Skeletal muscle satellite cell (primary cell): ENCODE results near the gene PHPT1.
A peak's percentile ranks its signal among the peaks of the same experiment; 100 is the strongest.

ENCODE experiments used
- H3K27me3 ChIP-seq: 2 replicates; pipeline ENCODE4 v1.7.0; 2013; ENCODE audit warnings: low read length; ENCODE audit not compliant: control insufficient read depth, insufficient read depth
- H3K36me3 ChIP-seq: 2 replicates; pipeline ENCODE4 v1.7.0; 2013; ENCODE audit warnings: mild to moderate bottlenecking, control low read depth, low read length; ENCODE audit not compliant: insufficient read depth
- H3K4me1 ChIP-seq: 2 replicates; pipeline ENCODE4 v1.7.0; 2013; ENCODE audit warnings: low read length; ENCODE audit not compliant: control insufficient read depth, insufficient read depth
- H3K4me2 ChIP-seq: 2 replicates; pipeline ENCODE4 v1.7.0; 2013; ENCODE audit warnings: mild to moderate bottlenecking, low read length
- H3K4me3 ChIP-seq: 2 replicates; pipeline ENCODE4 v1.7.0; 2013; ENCODE audit warnings: low read length
- H3K9ac ChIP-seq: 2 replicates; pipeline ENCODE4 v1.7.0; 2013; ENCODE audit warnings: mild to moderate bottlenecking, low read depth, low read length, moderate library complexity
- H3K9me3 ChIP-seq: replicated peaks from 2 replicates; pipeline ENCODE4 v1.7.0; 2013; ENCODE audit warnings: mild to moderate bottlenecking, control low read depth, low read length

PHPT1 gene

GRCh38 chr9:136807281-136808074 is 41.7 kb upstream of the PHPT1 start, which contains the start of gene RABL6:
Gene RABL6, plus strand, starts transcription at chr9:136807948. Its CDS starts 249 bp downstream, at chr9:136808197.
- Histone ChIP-seq H3K36me3 (peaks cover 6% of the 10 kb centered on the region), H3K9me3 (no peaks in the 10 kb centered on the region), H3K4me3 (peak within 1 kb of the TSS; percentile 87), H3K4me1 (peaks cover 21% of the 10 kb centered on the region), H3K27me3 (peaks cover 1% of the 10 kb centered on the region), H3K4me2 (peak within 1 kb of the TSS; percentile 100), H3K9ac (peak within 1 kb of the TSS; percentile 93)

DNA sequence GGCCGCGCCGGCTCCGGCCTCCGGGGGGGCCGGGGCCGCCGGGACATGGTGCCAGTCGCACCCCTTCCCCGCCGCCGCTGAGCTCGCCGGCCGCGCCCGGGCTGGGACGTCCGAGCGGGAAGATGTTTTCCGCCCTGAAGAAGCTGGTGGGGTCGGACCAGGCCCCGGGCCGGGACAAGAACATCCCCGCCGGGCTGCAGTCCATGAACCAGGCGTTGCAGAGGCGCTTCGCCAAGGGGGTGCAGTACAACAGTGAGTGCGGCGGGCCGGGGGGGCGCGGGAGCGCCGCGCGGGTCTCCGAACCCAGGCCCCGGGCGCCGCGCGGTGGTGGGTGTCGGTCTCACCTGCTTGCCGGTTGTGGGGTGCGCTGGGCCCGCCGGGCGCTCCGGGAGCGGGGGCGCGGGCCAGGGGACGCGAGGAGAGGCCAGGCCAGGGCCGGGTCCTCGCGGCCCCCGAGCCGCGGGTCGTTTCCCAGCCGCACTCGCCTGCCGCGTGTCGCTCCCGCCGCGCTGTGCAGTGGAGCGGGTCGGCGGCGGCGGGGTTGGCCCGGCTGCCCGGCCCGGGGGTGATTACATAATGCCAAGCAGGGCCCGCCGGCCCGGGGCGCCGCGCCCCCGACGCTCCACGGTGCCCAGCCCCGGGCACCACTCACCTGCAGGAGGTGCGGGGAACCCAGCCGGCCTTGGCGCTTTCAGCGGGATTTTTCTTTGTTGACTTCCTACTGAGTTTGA is 41.0 kb upstream of the PHPT1 start:
- H3K4me3 ChIP-seq: peak overlapping the region; percentile 87
- no peaks in the 10 kb centered on the region for H3K9me3 ChIP-seq
- no peaks in the 10 kb centered on the region for H3K27me3 ChIP-seq
- peaks cover 21% of the 10 kb centered on the region for H3K4me1 ChIP-seq
- peak overlapping the region; percentile 100 for H3K4me2 ChIP-seq
- peak overlapping the region; percentile 93 for H3K9ac ChIP-seq
- H3K36me3 ChIP-seq: peaks cover 14% of the 10 kb centered on the region

- Histone ChIP-seq H3K4me3 (peak overlapping the region; percentile 87), H3K9ac (peak overlapping the region; percentile 93), H3K36me3 (peaks cover 16% of the 10 kb centered on the region)
Measured at GRCh38 chr9:136808806-136809158, 40.4 kb upstream of the PHPT1 start.

DNA sequence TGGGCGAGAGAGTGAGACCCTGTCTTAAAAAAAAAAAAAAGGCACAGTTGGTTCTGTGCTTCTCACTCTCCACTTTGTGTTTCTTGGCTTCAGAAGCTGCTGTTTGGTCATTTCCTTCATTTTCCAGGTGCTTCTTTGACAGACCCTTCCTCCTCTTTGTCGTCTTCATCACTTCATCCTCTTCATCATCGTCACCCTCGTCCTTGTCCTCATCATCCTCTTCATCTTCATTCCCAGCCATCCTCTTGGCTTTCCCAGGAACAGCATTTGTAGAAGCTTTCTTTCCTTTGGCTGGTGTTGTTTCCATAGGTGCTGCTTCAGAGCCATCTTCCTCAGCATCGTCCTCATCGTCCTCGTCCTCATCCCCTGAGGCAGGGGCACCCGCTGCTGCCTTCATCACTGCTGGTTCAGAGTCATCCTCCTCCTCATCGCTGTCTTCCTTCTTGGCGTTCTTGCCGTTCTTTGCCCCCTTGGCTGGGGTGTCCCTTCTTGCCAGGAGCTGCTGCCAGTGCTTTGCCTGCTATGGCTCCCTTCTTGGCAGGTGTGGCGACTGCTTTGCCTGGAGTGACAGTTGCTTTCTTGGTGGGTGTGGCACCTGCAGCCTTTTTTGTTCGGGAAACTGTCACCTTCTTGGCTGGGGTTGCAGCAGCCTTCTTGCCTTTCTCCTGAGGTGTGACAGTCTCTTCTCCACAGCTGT is 34.3 kb upstream of the PHPT1 start:
- H3K9me3 ChIP-seq: no peaks in the 10 kb centered on the region
- H3K9ac ChIP-seq: no peak overlapping the region
- no peak overlapping the region for H3K4me2 ChIP-seq
- H3K27me3 ChIP-seq: no peaks in the 10 kb centered on the region
- H3K36me3 ChIP-seq: peaks cover 26% of the 10 kb centered on the region
- H3K4me1 ChIP-seq: peaks cover 3% of the 10 kb centered on the region
- no peak overlapping the region for H3K4me3 ChIP-seq

More at GRCh38 chr9:136808806-136809158, 40.4 kb upstream of the PHPT1 start:
- H3K27me3 ChIP-seq: no peaks in the 10 kb centered on the region
- peak overlapping the region; percentile 100 for H3K4me2 ChIP-seq
- H3K4me1 ChIP-seq: peaks cover 21% of the 10 kb centered on the region
- H3K9me3 ChIP-seq: no peaks in the 10 kb centered on the region

DNA sequence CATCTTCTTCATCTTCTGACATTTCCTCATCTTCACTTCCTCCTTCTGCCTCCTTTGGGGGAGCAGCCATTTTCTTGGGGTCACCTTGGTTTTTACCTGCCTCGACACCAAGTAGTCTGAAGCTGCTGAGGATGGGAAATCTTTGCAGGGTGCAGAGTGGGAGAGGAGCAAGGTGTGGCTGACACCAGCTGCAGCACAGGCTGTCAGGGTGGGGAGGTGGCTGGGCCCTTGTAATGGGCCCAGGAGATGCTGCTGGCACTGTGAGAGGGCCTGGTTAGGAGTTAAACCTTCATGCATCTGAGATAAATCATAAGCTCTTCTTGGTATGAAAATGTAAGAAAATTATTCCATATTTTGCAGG is 33.8 kb upstream of the PHPT1 start:
- no peaks in the 10 kb centered on the region for H3K27me3 ChIP-seq
- H3K9ac ChIP-seq: no peak overlapping the region
- no peaks in the 10 kb centered on the region for H3K9me3 ChIP-seq
- no peaks in the 10 kb centered on the region for H3K4me1 ChIP-seq
- H3K36me3 ChIP-seq: peaks cover 26% of the 10 kb centered on the region
- no peak overlapping the region for H3K4me2 ChIP-seq
- no peak overlapping the region for H3K4me3 ChIP-seq

- Histone ChIP-seq H3K4me3 (no peak overlapping the region), H3K4me1 (no peaks in the 10 kb centered on the region), H3K27me3 (no peaks in the 10 kb centered on the region), H3K36me3 (peaks cover 14% of the 10 kb centered on the region), H3K9ac (no peak overlapping the region), H3K4me2 (no peak overlapping the region), H3K9me3 (no peaks in the 10 kb centered on the region)
Measured at GRCh38 chr9:136820971-136821825, 28.0 kb upstream of the PHPT1 start.

DNA sequence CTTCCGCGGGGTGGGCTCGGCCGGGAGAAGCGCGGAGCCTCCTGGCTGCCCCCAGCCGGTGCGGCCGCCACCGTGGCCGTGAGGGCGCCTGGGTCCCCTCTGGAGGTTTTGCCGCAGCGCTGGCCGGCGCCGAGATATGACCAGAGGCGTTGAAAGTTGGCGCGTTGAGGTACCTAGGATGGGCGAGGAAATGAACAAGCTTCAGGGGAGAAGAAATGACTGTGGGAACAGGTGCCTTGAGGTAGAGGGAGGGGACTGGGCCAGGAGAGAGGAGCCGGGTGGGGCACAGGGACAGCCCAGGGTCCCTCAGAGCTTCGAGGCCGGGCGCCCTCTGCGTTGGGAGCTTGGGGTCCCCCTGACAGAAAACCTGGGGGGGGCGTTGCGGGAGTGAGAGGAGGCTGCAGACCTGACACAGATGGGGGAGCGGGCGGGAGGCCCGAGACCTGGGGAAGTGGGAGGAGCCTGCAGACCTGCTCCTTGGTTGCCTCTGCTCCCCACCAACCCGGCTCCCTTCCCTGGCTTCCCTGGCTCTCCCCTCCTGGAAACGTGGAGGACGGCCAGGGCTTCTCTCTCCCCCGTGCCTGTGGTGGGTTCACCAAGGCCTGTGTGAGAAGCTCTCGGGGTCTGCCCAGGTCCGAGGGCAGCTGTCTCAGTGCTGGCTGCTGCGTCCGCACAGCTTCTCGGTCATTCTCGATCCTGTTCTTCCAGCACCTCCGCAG is 27.2 kb upstream of the PHPT1 start:
- H3K9ac ChIP-seq: no peak overlapping the region
- no peak overlapping the region for H3K4me2 ChIP-seq
- no peaks in the 10 kb centered on the region for H3K27me3 ChIP-seq
- H3K4me3 ChIP-seq: no peak overlapping the region
- H3K4me1 ChIP-seq: no peaks in the 10 kb centered on the region
- no peaks in the 10 kb centered on the region for H3K9me3 ChIP-seq
- H3K36me3 ChIP-seq: peaks cover 21% of the 10 kb centered on the region

GRCh38 chr9:136823136-136824046 is 25.8 kb upstream of the PHPT1 start:
- Histone ChIP-seq H3K9me3 (no peaks in the 10 kb centered on the region), H3K4me3 (no peak overlapping the region), H3K4me1 (no peaks in the 10 kb centered on the region), H3K36me3 (peaks cover 21% of the 10 kb centered on the region), H3K9ac (no peak overlapping the region), H3K4me2 (no peak overlapping the region), H3K27me3 (no peaks in the 10 kb centered on the region)

- Histone ChIP-seq H3K4me3 (no peak overlapping the region), H3K4me2 (no peak overlapping the region), H3K4me1 (no peaks in the 10 kb centered on the region), H3K36me3 (peaks cover 31% of the 10 kb centered on the region), H3K9me3 (no peaks in the 10 kb centered on the region), H3K9ac (no peak overlapping the region), H3K27me3 (no peaks in the 10 kb centered on the region)
Measured at GRCh38 chr9:136824496-136825225, 24.5 kb upstream of the PHPT1 start.
